Activated CD4-positive, CD25-positive, alpha-beta regulatory T cell (primary cell): Measurements from ENCODE around the gene FER.
"Not testable (repeated sequence)": the region's sequence is repeated elsewhere in the genome, so short reads cannot be mapped to it uniquely, and the experiment has no call there.

ENCODE experiments used
- DNase-seq, 4 experiments: peaks; one replicate each; lab custom pipeline; 2025; lab: John Stamatoyannopoulos, UW

The FER gene

GRCh38 chr5:109125755-109126429, 378.2 kb downstream of the FER start:
- no peak for DNase-seq

DNA sequence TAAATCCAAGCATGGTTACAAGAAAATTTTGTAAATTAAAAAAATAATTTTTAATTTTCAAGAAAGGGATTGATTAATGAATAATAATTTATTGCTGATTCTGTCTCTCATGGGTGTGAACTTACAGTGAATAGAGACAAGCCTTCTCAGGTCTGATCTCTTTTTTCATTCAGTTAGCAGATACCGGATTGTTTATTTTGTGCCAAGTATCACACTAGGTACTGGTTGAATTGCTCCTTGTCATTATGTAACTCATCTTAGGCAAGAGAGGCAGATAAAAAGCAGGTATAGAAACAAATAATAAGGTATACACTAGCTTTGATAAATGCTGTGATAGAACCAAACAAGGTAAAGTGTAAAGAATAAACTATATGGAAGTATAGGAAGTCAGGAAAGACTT, 378.8 kb downstream of the FER start:
- DNase-seq, result no peak

DNA sequence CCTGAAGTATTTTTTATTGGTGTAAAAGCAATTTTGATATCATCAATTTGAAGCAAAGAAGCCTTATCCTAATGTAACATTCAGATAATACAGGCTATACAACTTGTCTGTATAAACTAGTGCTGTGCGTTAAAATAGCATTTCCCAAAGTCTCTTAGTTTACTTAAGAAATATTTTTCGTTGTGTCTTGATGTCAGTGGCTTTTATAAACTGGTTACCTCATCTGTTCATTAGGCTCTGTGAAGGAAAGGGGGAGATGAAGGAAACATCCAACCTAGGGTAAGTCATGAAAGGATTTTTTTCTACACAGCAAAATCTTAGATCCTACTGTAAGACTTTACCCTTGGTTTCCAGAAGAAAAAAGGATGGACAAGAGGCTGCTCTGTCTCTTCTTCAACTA, 389.2 kb downstream of the FER start:
- DNase-seq, result no peak

DNA sequence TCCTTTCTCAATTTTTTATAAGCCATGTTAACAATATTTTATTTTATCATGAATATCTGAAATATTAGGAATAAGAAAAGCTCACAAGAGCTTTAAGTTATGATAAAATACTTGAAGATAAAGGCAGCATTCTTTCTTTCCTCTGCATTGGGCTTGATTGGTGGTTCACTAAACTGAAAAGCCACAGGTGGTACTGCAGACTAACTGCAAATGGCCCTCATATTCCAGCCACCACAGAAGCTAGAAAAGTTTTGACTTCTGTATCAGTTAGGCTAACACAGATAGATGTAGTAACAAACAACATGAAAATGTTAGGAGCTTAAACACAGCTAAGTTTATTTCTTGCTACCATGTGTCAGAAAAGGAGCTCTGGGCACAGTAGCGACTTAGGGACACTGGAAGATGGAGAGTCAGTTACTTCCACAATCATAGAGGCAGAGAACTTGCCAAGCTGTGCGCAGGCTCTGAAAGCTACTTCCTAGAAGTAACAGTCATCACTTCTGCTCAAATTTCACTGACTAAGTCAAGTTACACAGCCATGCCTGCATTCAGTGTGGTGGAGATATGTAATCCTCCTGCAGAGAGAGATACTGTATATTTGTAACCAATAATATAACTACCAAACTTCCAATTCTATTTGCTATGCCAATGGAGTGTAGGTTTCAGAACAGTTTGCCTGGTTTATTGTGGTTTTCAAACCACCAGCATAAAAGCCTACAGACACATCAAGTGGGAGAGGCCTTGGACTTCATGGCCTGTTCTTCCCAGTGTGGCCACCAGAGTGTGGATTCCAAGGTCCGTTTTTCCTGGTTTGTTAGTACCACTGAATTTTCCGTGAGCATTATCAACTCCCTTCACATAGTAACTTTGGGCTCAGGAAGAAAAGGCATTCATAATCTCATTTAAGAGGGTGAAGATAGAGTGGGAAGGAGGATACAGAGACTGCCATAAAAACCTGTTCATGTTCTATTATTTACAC, 393.8 kb downstream of the FER start:
- DNase-seq, result no peak

DNA sequence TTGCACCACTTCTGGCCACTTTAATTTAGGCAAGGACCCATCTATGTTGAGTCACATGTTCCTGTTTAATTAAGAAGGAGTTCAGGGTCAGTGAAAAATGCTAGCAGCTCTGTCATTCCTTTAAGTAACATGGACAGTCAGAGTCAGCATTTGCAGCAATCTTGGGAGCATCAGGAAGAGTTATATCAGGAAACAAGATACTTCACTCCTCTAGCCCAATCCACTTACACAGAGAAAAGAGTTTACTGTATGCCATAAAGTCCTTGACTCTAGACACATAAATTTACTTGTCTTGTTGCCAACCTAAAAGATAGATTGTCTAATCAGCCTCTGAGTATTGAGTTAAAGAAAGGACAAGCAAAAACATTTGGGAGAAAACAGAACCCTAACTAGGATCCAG, 395.3 kb downstream of the FER start:
- DNase-seq, result no peak

- no peak for DNase-seq
Observed at GRCh38 chr5:109145139-109145538, 397.4 kb downstream of the FER start.

- no peak for DNase-seq
Observed at GRCh38 chr5:109146591-109146990, 398.9 kb downstream of the FER start.

GRCh38 chr5:109152565-109152964, 404.9 kb downstream of the FER start:
- DNase-seq, result no peak

DNA sequence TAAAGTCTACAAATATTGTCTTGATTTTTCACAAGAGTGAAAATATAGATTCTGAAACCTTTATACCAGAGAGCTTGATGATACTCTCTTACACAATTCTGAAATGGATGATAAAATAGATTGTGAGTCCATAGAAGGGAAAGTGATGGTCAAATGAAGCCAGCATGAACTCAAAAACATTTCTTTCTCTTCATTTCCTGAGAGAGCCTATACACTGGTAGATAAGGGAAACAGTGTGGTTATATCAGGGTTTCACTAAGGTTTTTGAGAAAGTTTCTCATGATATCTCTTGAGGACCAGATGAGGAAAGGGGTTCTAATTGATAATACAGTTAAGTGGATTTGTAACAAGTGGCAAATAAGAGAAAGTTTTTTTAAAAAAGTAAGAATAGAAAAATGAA, 407.9 kb downstream of the FER start:
- no peak for DNase-seq

- no peak for DNase-seq
Observed at GRCh38 chr5:109156885-109157284, 409.2 kb downstream of the FER start.

GRCh38 chr5:109160468-109160867, 412.8 kb downstream of the FER start:
- DNase-seq, result no peak

- no peak for DNase-seq
Observed at GRCh38 chr5:109161914-109162683, 414.4 kb downstream of the FER start.

- no peak for DNase-seq
Observed at GRCh38 chr5:109163336-109163735, 415.6 kb downstream of the FER start.

DNA sequence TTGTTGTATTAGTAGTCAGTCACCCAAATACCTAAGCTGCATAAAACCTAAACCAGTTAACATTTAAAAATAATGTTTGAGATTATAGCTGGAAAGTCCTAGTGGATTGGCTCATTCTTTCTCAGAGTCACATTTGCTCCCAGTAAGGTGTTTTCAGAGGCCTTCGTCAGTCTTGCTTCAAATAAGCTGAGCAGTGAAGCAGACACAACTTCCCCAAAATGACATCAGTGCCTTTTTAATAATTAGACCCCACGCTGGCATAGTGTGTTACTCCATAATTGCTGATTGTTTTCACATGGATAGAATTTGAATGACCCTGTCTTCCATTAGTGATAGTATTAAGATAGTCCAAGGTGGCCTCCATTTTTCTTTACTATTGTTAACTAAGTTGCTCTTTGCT, 416.3 kb downstream of the FER start:
- no peak for DNase-seq

GRCh38 chr5:109167586-109167985, 419.9 kb downstream of the FER start:
- no peak for DNase-seq

DNA sequence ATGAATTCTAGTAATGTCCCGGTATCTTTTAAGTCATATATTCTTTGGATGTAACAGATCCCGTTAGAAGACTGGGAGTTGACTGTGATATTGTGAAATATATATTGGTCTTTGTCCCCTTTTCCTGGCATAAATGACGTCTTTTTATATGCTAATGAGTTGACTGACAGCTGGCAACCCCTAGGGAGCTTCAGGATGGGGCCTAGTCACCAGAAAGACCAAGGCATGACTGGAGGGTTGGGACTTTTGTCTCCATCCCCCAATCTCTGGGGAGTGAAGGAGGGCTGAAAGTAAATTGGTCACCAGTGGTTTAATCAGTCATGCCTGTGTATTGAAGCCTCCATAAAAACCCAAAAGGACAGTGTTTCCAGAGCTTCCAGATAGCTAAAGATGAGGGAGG, 420.5 kb downstream of the FER start:
- no peak for DNase-seq

DNA sequence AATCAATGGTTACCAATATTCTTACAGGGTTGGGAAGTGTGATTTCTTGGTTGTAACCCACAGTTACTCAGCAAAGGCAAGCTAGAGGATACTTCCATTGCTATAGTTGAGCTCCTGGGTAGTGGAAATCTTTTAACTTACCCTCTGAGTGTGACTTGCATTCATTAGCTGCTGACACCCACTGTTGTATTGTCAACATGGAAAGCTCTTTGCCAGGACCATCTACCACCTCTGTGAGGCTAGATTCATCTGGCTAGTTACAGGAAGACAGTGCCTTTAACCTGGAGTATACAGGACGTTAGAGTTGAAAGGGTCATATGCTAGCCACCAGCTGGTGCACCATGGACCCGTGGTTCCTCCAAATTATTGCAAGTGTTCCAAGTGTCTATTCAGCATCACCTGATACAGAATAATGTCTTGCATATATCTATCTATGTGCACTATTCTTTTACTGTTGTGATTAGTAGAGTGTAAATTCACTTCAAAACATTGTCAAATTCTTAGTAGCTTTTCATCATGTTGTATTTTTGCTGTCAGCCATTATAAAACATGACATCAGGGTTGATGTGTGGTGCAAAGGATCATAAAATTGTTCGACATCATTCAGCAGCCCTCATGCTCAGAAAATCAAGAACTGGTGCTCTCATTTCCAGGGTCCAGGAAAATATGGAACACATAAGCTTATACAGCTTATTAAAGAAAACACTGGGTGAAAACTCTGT, 423.1 kb downstream of the FER start:
- no peak for DNase-seq

DNA sequence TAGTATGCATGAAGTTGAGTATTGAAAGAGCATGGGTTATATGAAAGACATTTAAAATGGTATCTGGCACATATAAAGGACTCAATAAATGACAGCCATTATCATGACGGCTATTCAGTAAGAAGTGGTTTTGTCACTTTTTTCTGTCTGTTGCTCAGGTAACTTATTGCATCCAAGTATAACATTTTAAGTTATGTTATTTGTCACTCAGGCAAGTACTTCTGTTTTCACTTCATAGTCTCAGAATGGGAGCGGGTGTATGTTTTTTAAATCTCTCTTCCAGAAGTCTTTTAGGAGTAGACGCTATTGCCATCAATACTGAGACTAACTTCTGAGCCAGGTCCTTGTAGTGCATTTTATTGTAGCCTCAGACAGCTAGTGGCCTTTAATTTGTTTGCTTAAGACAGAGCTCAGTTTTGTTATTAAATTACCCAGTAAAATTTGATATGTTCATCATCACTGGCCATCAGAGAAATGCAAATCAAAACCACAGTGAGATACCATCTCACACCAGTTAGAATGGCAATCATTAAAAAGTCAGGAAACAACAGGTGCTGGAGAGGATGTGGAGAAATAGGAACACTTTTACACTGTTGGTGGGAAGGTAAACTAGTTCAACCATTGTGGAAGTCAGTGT, 423.9 kb downstream of the FER start:
- not testable (repeated sequence) for DNase-seq

DNA sequence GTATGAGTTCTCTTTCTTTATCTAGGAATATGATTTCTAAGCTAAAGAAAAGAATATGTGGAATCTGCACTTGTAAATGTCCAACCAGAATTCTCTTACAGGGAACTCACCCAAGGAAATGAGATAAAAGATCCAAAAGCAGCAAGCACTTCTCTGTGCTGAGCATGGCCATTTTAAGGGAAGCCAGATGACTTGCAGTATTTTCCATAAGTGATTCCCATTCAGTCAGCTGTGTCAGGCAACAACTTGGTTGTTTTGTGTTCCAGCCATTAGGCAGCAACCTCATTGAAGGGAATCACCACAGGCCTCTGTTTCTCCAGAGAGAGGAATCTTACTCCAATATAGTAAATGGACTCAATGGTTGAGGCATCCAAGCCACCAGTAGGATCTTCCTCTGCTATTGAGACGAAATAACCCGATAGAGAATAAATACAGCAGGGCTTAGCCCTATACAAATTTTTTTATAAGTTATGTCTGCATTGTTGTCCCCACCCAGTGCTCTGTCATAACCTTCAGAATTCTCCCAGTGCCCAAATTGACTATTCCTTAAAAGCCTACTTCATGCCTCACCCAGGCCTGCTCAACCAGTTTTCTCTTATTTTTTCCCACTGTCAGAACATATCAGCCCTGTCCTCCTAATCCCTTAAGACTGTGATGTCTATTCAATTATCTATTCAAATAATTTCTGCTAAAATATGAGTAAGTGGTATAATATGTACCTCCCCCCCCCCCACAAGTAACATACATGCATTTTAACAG, 425.5 kb downstream of the FER start:
- DNase-seq, result no peak

DNA sequence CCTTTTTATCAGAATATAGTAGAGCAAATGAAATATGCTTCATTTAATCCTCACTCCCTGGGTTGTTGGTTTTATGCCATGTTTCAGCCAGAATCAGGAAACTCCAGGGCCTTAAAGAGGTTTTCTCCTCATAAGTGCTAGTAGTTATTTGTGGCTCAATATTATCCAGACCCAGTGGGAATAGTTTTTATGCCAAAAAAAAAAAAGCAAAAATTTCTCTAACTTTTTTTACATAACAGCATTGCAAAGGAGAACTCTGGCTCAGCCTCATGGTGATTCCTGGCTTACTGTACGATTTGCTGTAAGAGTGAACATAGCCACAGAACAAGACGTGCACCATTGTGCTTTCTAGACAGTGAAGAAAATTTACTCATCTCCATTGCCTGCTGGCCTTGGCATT, 429.5 kb downstream of the FER start:
- no peak for DNase-seq

GRCh38 chr5:109177782-109178181, 430.1 kb downstream of the FER start:
- no peak for DNase-seq
